HG03097 (cell line): Measurements from ENCODE around the gene MOCS1.

Source experiments
- ATAC-seq: cut with Tn5 transposase; IDR thresholded peaks from one replicate; pipeline ENCODE4 v1.9.1; 2021; ENCODE audit not compliant: unreplicated experiment, low FRiP score

The MOCS1 gene

GRCh38 chr6:39950125-39950720 is 16.0 kb upstream of the MOCS1 start:
- no peak for ATAC-seq

- ATAC-seq: no peak
These were observed 14.0 kb upstream of the MOCS1 start for GRCh38 chr6:39948199-39948791.

GRCh38 chr6:39947611-39948068 is 13.4 kb upstream of the MOCS1 start:
- ATAC-seq: no peak

GRCh38 chr6:39945626-39946025 is 11.4 kb upstream of the MOCS1 start:
- no peak for ATAC-seq

GRCh38 chr6:39942903-39943580 is 8.8 kb upstream of the MOCS1 start:
- no peak for ATAC-seq

- ATAC-seq: no peak
These were observed 7.6 kb upstream of the MOCS1 start for GRCh38 chr6:39941820-39942219.

GRCh38 chr6:39941138-39941537 is 6.9 kb upstream of the MOCS1 start:
- ATAC-seq: no peak

GRCh38 chr6:39938773-39939654 is 4.8 kb upstream of the MOCS1 start:
- ATAC-seq: no peak

- no peak for ATAC-seq
These were observed 3.5 kb upstream of the MOCS1 start for GRCh38 chr6:39937686-39938333.

- no peak for ATAC-seq
These were observed 2.6 kb upstream of the MOCS1 start for GRCh38 chr6:39936857-39937256.

GRCh38 chr6:39935241-39935640 is 979 bp upstream of the MOCS1 start:
- ATAC-seq: no peak

GRCh38 chr6:39933669-39934130 is 562 bp downstream of the MOCS1 start:
- no peak for ATAC-seq

- ATAC-seq: no peak
These were observed 1.8 kb downstream of the MOCS1 start for GRCh38 chr6:39932386-39932910.

GRCh38 chr6:39931607-39932006 is 2.7 kb downstream of the MOCS1 start:
- ATAC-seq: no peak

- ATAC-seq: no peak
These were observed 3.7 kb downstream of the MOCS1 start for GRCh38 chr6:39930540-39930939.

- ATAC-seq: no peak
These were observed 4.4 kb downstream of the MOCS1 start for GRCh38 chr6:39929733-39930461.

- no peak for ATAC-seq
These were observed 5.1 kb downstream of the MOCS1 start for GRCh38 chr6:39929039-39929732.

GRCh38 chr6:39927159-39927558 is 7.1 kb downstream of the MOCS1 start:
- no peak for ATAC-seq

GRCh38 chr6:39926668-39927067 is 7.6 kb downstream of the MOCS1 start:
- no peak for ATAC-seq
